Uterus (tissue), 2 donors: Measurements from ENCODE around the gene CCDC85B.

Source experiments
- CTCF ChIP-seq, 4 experiments: fragments of 200-600 bp in 2 of 4; fragments of 450-650 bp in 2 of 4; sonication (generic) in 2 of 4; IDR thresholded peaks; one replicate each; pipeline ENCODE4 v1.5.1; 2016 to 2019; ENCODE audit warnings: antibody characterized with exemption in 4 of 4, mild to moderate bottlenecking in 2 of 4, moderate library complexity in 1 of 4
- POLR2A ChIP-seq, 2 donors: fragments of 450-650 bp; IDR thresholded peaks; one replicate each; pipeline ENCODE4 v1.6.1; 2016; ENCODE audit warnings: antibody characterized with exemption in 2 of 2, mild to moderate bottlenecking in 1 of 2, moderate library complexity in 1 of 2

DNA sequence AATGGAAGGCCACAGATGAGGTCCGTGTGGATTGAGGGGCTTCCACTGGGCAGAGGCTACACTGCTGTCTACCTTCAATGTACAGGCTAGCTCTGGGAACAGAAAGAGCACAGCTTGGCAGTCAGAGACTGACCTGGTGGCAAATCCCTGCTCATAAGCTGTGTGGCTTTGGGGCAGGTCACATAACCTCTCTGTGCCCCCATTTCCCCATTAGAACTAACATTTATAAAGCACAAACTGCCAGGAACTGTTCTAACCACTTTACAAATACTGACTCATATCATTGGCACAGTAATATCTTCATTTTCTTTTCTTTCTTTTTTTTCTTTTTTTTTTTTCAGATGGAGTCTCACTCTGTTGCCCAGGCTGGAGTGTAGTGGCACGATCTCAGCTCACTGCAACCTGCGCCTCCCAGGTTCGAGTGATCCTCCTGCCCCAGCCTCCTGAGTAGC lies 6.6 kb downstream of the CCDC85B start:
- no peak for TF ChIP-seq CTCF (IDR thresholded peaks at IDR 0.05)
- no peak for TF ChIP-seq POLR2A (IDR thresholded peaks at IDR 0.05)
